ENCODE measurements around the gene TPP1.
A peak's percentile ranks its signal among the peaks of the same experiment; 100 is the strongest.

TPP1 gene

GRCh38 chr11:6615882-6616585, 3.2 kb downstream of the TPP1 start:
- no peak overlapping the region for H3K4me3 ChIP-seq

DNA sequence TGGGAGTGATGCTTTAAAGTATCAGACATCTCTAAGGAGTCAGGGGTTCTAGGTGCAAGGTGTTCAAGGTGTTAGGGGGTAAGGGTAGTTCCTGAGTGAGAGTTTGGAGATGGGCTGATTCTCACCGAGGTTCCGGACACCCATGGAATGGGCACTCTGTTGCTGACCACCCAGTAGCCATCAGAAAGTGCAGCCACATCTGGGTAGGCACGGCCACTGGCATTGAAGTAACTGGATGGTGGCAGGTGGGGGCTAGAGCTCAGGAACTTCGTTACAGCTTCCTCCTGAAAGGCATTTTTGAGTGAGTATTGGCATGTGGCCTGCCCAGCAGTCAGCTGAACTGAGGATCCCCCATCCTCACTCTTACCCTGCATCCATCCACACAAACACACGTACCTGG, 4.2 kb downstream of the TPP1 start:
- Histone ChIP-seq H3K4me3 (no peak overlapping the region), H3K27ac (no peak overlapping the region)

More at GRCh38 chr11:6615882-6616585, 3.2 kb downstream of the TPP1 start:
- peak overlapping the region in 2 of 21 experiments; percentile 2 to 29 for H3K27ac ChIP-seq

- Histone ChIP-seq H3K27ac (no peak overlapping the region), H3K4me3 (no peak overlapping the region)
These were observed 4.8 kb downstream of the TPP1 start for GRCh38 chr11:6614446-6614845.

GRCh38 chr11:6613496-6613895, 5.7 kb downstream of the TPP1 start:
- peak overlapping the region in 12 of 21 experiments; percentile 91 to 99 (median 97) for H3K27ac ChIP-seq
- H3K4me3 ChIP-seq = no peak overlapping the region

GRCh38 chr11:6612213-6613041, 6.8 kb downstream of the TPP1 start, which contains the start of gene TAF10:
TAF10 (minus strand) TSS chr11:6612216; CDS start chr11:6612189, 27 bp downstream.
- Histone ChIP-seq H3K4me3 (peak within 1 kb of the TSS; percentile 55 to 85 (median 83)), H3K27ac (peak within 1 kb of the TSS; percentile 59 to 99 (median 97))

DNA sequence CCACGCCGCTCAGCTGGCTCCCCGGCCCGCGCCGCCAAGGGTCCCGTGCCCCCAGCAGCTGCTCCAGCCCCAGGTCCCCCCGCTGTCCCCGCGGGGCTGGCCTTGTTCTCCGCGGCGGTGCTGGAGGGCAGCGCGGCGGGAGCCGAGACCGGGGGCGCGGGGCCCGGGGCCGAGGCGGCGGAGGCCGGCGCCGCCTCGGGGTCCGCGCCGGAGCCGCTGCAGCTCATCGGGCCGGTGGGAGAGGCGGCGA, 7.3 kb downstream of the TPP1 start:
- Histone ChIP-seq H3K27ac (peak overlapping the region; percentile 59 to 99 (median 97)), H3K4me3 (peak overlapping the region; percentile 55 to 85 (median 83))

GRCh38 chr11:6611092-6611962, 7.9 kb downstream of the TPP1 start:
- Histone ChIP-seq H3K27ac (peak overlapping the region; percentile 59 to 99 (median 97)), H3K4me3 (peak overlapping the region; percentile 55 to 85 (median 83))

GRCh38 chr11:6610591-6610990, 8.6 kb downstream of the TPP1 start:
- H3K4me3 ChIP-seq = peak overlapping the region in 1 of 7 experiments; percentile 69
- peak overlapping the region in 8 of 21 experiments; percentile 91 to 99 (median 97) for H3K27ac ChIP-seq

- H3K4me3 ChIP-seq = no peak overlapping the region
These were observed 9.7 kb downstream of the TPP1 start for GRCh38 chr11:6609502-6610015.

GRCh38 chr11:6608726-6609501, 10.3 kb downstream of the TPP1 start:
- H3K4me3 ChIP-seq = no peak overlapping the region
- peak overlapping the region in 7 of 21 experiments; percentile 15 to 83 (median 52) for H3K27ac ChIP-seq

More at GRCh38 chr11:6609502-6610015, 9.7 kb downstream of the TPP1 start:
- peak overlapping the region in 1 of 21 experiments; percentile 68 for H3K27ac ChIP-seq

DNA sequence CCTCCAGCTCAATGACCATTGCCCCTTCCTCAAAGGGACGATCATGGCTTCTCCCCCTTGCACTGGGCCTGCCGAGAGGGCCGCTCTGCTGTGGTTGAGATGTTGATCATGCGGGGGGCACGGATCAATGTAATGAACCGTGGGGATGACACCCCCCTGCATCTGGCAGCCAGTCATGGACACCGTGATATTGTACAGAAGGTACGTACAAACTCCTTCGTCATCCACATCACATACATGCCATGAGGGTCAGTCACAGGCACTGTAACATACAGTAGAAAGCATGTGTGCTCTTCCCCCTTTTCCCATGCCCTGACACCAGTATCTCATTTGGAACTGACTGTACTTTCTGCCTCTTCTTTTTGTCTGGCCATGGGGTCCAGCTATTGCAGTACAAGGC, 11.2 kb downstream of the TPP1 start:
- Histone ChIP-seq H3K27ac (peak overlapping the region in 15 of 21 experiments; percentile 15 to 98 (median 72)), H3K4me3 (no peak overlapping the region)

GRCh38 chr11:6607190-6607795, 11.9 kb downstream of the TPP1 start:
- Histone ChIP-seq H3K4me3 (no peak overlapping the region), H3K27ac (peak overlapping the region in 18 of 21 experiments; percentile 30 to 98 (median 72))

DNA sequence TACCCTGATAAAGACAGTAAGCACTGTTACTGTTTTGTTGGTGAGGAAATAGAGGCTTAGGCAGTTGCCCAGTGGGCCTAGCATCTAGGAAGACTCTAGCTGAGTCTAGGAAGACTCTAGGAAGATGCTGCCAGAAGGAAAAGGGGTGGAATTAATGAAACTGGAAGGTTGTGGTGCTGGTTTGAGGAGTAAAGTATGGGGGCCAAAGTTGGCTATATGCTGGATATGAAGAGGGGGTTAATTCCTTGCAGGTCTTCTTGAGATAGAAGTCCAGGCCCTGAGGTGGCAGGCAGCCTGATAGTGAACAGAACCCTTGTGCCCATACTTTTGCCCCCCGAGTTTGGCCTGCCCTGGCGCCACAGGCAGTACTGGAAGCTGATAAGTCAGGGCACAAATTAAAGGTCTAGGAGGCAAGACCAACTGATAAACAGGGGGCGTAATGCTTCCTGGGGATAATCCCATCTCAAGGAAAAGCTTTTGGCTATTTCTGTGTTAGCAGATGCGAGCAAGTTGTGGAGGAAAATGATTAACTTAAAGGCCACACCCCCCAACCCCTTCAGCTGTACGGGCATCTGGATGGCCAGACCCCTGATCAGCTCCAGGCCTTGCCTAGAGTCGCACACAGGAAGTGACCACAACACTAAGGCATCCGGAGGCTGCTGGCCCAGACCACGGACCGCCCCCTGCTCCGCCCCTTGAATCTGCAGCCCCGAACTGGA, 12.6 kb downstream of the TPP1 start:
- Histone ChIP-seq H3K27ac (peak overlapping the region in 20 of 21 experiments; percentile 46 to 98 (median 76)), H3K4me3 (peak overlapping the region in 2 of 7 experiments; percentile 6 to 9)

DNA sequence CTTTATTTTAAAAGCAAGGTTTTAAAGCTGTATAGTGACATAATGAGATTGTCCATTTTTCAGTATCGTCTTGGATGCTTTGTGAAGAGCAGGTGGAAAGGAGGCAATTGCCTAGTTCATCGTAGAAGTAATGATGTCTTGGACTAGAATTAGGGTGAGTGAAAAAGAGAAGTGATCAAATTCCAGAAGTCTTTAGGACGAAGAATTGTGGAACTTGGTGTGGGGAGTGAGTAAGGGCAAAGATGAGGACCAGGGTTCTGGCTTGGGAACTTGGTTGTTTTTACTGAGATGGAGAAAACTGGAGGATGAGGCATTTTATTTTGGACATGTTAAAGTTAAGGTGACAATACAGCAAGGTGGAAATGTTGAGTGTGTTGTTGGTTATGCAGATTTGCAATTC, 14.4 kb downstream of the TPP1 start:
- H3K27ac ChIP-seq = peak overlapping the region in 20 of 21 experiments; percentile 84 to 98 (median 94)
- peak overlapping the region; percentile 77 to 94 (median 87) for H3K4me3 ChIP-seq

GRCh38 chr11:6604081-6604626, 15.1 kb downstream of the TPP1 start:
- Histone ChIP-seq H3K27ac (peak overlapping the region; percentile 70 to 98 (median 93)), H3K4me3 (peak overlapping the region; percentile 77 to 94 (median 87))

GRCh38 chr11:6603287-6604080, 15.7 kb downstream of the TPP1 start, which contains the start of the genes ILK and RRP8:
ILK (plus strand) TSS chr11:6603774; CDS start chr11:6604272, 498 bp downstream.
RRP8 (minus strand) TSS chr11:6603616; CDS start chr11:6603502, 114 bp downstream.
- Histone ChIP-seq H3K27ac (peak within 1 kb of the TSS; percentile 70 to 98 (median 93)), H3K4me3 (peak within 1 kb of the TSS; percentile 77 to 94 (median 87))

Measured in skin epidermis (tissue), 12 donors.